ENCODE measurements around the gene MEX3D.

DNA sequence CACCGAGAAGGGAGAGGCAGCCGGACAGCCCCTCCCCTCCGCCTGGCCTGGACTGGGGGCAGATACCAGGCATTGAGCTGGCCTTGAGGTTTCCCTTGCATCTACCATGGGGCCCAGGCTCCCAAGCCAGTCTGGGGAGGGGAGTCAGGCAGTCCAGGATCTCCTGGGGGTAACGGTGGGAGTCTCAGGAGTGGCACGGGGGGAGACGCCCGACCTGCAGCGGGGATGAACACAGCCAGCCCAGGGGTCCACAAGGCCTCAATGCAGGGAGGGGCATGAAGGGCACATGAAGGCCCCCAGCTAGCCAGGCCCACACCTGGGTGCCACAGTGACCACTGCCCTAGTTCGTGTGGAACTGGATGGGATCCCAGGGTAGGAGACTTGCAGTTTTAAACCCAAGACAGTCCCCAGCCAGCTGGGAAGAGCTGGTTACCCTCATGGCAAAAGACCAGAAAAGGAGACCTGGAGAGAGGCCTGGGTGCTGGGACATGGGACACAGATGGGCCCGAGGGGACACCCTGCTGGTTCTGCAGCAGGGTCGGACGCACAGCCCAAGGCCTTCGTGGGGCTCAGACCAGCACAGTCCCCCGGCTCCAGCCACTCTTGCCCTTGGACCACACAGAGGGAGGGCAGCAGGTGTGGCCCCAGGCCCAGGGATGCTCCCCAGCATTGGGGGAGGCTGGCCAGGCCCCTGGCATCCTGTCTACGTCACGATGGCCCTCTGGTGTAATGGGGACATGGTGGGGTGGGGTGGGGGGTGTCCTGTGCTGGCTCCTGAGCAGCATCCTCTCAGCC, 41.8 kb upstream of the MEX3D start:
- TF ChIP-seq CTCF (conservative IDR thresholded peaks at IDR 0.05 in 1 of 2, IDR thresholded peaks at IDR 0.05 in 1 of 2; ENCODE audit: low read depth in 1 of 2, low read length in 2 of 2) (no peak), EZH2 (IDR thresholded peaks at IDR 0.05; ENCODE audit: low read length, missing control alignments) (no peak)

Measured in fibroblast of lung (primary cell).